Neural crest cell (in vitro differentiated cells): ENCODE data around the gene STK31. TPM values are rescaled to one million over a fixed set of nuclear protein-coding genes. Genes with fewer than 3 reads are reported as not detected.
"Not testable (repeated sequence)": the region's sequence is repeated elsewhere in the genome, so short reads cannot be mapped to it uniquely, and the experiment has no call there.

Experiments used
- DNase-seq: peaks from one replicate; pipeline ENCODE4 v3.0.0; 2021; ENCODE audit warnings: low read depth, mixed read lengths, low spot score
- H3K27ac Mint-ChIP-seq: one replicate; pipeline ENCODE4 v1.8.0; 2021; ENCODE audit warnings: mild to moderate bottlenecking, mixed read lengths; ENCODE audit not compliant: unreplicated experiment
- H3K27me3 Mint-ChIP-seq: 2 replicates; pipeline ENCODE4 v1.8.0; 2021; ENCODE audit warnings: low read depth, mild to moderate bottlenecking, mixed read lengths
- H3K36me3 Mint-ChIP-seq: 2 replicates; pipeline ENCODE4 v1.8.0; 2021; ENCODE audit warnings: low read depth, mild to moderate bottlenecking, mixed read lengths
- H3K4me1 Mint-ChIP-seq: 2 replicates; pipeline ENCODE4 v1.8.0; 2021; ENCODE audit warnings: mixed read lengths
- H3K4me3 Mint-ChIP-seq: one replicate; pipeline ENCODE4 v1.8.0; 2021; ENCODE audit warnings: mild to moderate bottlenecking, mixed read lengths
- H3K9me3 Mint-ChIP-seq: 2 replicates; pipeline ENCODE4 v1.8.0; 2021; ENCODE audit warnings: mixed read lengths
- total RNA-seq: library from RNA; stranded (reverse); gene quantifications from 2 replicates; pipeline ENCODE4 v1.2.1, GENCODE V29; 2021
- TF ChIP-seq, protein P1 (sequence below): fragments of 200-600 bp; sonication (generic); conservative IDR thresholded peaks from 2 replicates; pipeline ENCODE4 v1.5.0; 2021; ENCODE audit warnings: antibody characterized with exemption, mild to moderate bottlenecking

Gene STK31
- total RNA-seq, 1 donor from 2014 or later: 0.58 TPM

DNA sequence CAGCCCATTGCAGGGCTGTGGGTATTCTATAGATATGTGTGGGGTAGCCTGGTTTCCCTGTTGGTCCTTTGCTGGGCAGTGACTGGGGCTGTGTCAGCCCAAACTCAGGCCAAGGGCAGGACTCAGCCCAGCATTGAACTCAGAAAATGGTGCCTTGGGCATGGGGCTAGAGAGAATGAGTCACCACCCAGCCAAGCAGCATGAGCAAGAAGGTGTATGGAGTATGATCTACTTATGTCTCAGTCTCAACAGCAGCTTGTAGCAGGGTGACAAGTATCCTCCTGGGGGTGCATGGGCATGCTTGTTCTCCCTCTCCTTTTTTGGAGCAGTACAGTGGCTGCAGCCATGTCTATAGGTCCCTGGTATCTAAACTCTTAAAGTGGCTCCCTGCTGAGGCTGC lies 32.0 kb downstream of the STK31 start:
- H3K27me3 Mint-ChIP-seq: no peaks in the 10 kb centered on the region
- H3K9me3 Mint-ChIP-seq: peaks cover 20% of the 10 kb centered on the region
- no peak overlapping the region for H3K27ac Mint-ChIP-seq
- no peak overlapping the region for H3K4me3 Mint-ChIP-seq
- DNase-seq: no peak
- peaks cover 9% of the 10 kb centered on the region for H3K36me3 Mint-ChIP-seq
- TF ChIP-seq, protein P1, sequence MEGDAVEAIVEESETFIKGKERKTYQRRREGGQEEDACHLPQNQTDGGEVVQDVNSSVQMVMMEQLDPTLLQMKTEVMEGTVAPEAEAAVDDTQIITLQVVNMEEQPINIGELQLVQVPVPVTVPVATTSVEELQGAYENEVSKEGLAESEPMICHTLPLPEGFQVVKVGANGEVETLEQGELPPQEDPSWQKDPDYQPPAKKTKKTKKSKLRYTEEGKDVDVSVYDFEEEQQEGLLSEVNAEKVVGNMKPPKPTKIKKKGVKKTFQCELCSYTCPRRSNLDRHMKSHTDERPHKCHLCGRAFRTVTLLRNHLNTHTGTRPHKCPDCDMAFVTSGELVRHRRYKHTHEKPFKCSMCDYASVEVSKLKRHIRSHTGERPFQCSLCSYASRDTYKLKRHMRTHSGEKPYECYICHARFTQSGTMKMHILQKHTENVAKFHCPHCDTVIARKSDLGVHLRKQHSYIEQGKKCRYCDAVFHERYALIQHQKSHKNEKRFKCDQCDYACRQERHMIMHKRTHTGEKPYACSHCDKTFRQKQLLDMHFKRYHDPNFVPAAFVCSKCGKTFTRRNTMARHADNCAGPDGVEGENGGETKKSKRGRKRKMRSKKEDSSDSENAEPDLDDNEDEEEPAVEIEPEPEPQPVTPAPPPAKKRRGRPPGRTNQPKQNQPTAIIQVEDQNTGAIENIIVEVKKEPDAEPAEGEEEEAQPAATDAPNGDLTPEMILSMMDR: no peak
- no peaks in the 10 kb centered on the region for H3K4me1 Mint-ChIP-seq

DNA sequence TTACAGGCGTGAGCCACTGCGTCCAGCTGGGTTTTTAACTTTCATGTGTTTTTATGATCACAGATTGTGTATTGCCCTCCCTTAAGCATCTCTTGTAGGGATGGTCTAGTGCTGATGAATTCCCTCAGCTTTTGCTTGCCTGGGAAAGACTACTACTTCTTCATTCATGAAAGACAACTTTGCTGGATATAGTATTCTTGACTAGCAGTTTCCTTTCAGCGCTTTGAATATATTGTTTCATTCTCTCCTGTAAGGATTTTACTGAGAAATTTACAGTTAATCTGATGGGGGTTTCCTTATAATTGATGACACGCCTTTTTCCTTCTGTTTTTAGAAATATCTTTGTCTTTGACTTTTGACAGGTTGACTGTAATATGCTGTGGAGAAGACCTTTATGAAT lies 33.2 kb downstream of the STK31 start:
- TF ChIP-seq, protein P1: no peak
- no peaks in the 10 kb centered on the region for H3K4me1 Mint-ChIP-seq
- no peak for DNase-seq
- no peak overlapping the region for H3K27ac Mint-ChIP-seq
- no peaks in the 10 kb centered on the region for H3K27me3 Mint-ChIP-seq
- no peak overlapping the region for H3K4me3 Mint-ChIP-seq
- peaks cover 9% of the 10 kb centered on the region for H3K36me3 Mint-ChIP-seq
- H3K9me3 Mint-ChIP-seq: peaks cover 20% of the 10 kb centered on the region

DNA sequence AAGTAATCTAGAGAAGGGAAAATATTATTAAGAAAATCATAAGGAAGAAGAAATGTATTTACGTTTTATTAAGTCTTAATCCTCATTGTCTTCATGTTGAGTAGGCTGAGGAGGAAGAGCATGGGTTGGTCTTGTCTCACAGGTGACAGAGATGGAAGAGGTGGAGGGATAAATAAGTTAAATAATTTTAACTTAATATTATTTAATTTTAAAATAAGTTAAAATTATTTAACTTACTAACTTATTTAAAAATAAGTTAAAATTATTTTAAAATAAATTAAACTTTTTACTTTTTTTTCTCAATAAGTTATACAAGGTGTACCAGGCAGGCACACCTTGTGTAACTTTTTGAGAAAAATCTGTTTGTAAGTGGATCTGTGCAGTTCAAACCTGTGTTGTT lies 36.6 kb downstream of the STK31 start:
- no peaks in the 10 kb centered on the region for H3K27me3 Mint-ChIP-seq
- no peak for DNase-seq
- no peak overlapping the region for H3K4me3 Mint-ChIP-seq
- no peaks in the 10 kb centered on the region for H3K4me1 Mint-ChIP-seq
- TF ChIP-seq, protein P1: no peak
- peaks cover 9% of the 10 kb centered on the region for H3K36me3 Mint-ChIP-seq
- peaks cover 26% of the 10 kb centered on the region for H3K9me3 Mint-ChIP-seq
- H3K27ac Mint-ChIP-seq: no peak overlapping the region

DNA sequence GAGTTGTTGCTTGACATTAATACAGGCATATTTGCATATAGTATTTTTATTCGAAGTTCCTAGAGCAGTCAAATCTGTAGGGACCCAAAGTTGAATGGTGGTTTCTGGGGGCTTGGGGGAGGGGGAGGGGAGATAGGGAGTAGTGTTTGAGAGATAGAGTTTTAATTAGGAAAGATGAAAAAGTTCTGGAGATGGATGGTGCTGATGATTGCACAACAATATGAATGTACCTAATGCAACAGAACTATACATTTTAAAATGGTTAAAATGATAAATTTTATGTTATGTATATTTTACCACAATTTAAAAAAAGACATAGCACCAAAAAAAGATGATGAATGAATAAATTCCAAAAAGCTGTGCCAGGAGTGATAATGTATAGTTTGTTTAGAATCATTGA lies 41.8 kb downstream of the STK31 start:
- Mint-ChIP-seq H3K27me3 (no peaks in the 10 kb centered on the region), H3K36me3 (peaks cover 4% of the 10 kb centered on the region), H3K4me3 (no peak overlapping the region), H3K27ac (no peak overlapping the region), H3K9me3 (peaks cover 19% of the 10 kb centered on the region), H3K4me1 (no peaks in the 10 kb centered on the region)
- DNase-seq: no peak
- TF ChIP-seq, protein P1: no peak

DNA sequence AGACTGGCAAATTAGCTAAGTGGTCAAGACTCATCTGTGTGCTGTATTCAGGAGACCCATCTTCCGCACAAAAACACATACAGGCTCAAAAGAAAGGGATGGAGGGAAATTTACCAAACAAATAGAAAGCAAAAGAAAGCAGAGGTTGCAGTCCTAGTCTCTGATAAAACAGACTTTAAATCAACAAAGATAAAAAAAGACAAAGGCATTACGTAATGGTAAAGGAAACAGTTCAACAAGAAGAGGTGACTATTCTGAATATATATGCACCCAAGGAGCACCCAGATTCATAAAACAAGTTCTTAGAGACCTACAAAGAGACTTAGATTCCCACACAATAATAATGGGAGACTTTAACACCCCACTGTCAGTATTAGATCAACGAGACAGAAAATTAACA lies 48.8 kb downstream of the STK31 start:
- not testable (repeated sequence) for H3K4me3 Mint-ChIP-seq, H3K27ac Mint-ChIP-seq, H3K27me3 Mint-ChIP-seq, DNase-seq, H3K4me1 Mint-ChIP-seq, H3K36me3 Mint-ChIP-seq
- H3K9me3 Mint-ChIP-seq: peaks cover 11% of the 10 kb centered on the region

DNA sequence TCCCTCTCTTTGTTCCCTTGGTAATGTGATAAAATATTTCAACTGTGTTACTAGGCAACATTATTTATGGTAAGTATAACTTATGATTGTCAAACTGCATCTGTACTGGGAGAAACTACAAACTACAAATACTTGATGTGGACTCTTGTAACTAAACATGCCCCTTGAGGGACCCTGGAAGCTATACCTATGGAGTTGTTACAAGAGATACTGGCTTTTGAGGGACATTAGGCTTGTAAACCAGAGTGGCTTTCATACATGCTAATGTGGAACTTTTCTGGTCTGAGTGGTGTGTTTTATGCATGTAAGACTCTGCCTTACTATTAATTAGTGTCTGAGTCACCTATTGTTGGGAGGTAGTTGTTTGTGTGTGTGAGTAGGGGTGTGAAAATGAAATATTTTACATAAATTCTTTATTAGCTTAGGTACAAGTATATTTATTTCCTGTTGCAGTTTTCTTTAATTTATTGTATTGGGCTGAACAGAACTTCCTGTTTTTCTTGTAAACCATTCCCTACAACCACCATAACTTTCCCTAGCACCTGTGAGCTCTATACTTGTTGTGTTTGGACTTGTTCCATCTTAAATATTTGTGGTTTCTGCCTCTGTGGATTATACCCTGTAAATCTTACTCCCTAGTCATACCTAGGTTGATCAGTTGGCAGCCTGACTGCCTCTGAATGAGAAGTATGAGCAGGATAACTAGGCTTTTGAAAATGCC lies 49.8 kb downstream of the STK31 start:
- H3K27ac Mint-ChIP-seq: no peak overlapping the region
- H3K36me3 Mint-ChIP-seq: peaks cover 4% of the 10 kb centered on the region
- DNase-seq: no peak
- TF ChIP-seq, protein P1: no peak
- H3K4me3 Mint-ChIP-seq: no peak overlapping the region
- no peaks in the 10 kb centered on the region for H3K27me3 Mint-ChIP-seq
- H3K9me3 Mint-ChIP-seq: peaks cover 9% of the 10 kb centered on the region
- H3K4me1 Mint-ChIP-seq: peaks cover 5% of the 10 kb centered on the region
